Adrenal gland (tissue), 12 donors: ENCODE data around the gene LRP1. TPM values are rescaled to one million over a fixed set of nuclear protein-coding genes. Genes with fewer than 3 reads are reported as not detected.

ENCODE experiments used
- DNase-seq, 7 donors: peaks; one replicate each; pipeline ENCODE4 v3.0.0-alpha.2; 2019 to 2020
- H3K27ac ChIP-seq, 5 donors: fragments of 200-600 bp; sonication (generic) in 4 of 5; 1 replicate in 3 of 5; 2 replicates in 2 of 5; pipeline versions ENCODE4 v1.5.1 to v1.8.0; 2016 to 2020; ENCODE audit warnings: mild to moderate bottlenecking in 1 of 5
- H3K27me3 ChIP-seq: fragments of 200-600 bp; 2 replicates; pipeline ENCODE4 v1.8.0; 2021
- H3K36me3 ChIP-seq, 2 donors: fragments of 200-600 bp; replicated peaks in 1 of 2; 1 replicate in 1 of 2; 2 replicates in 1 of 2; pipeline versions ENCODE4 v1.5.1 to v1.8.0; 2018 to 2022
- H3K4me1 ChIP-seq, 2 donors: fragments of 200-600 bp; replicated peaks in 1 of 2; 1 replicate in 1 of 2; 2 replicates in 1 of 2; pipeline versions ENCODE4 v1.5.1 to v1.8.0; 2018 to 2021
- H3K4me3 ChIP-seq, 4 donors: fragments of 200-600 bp; sonication (generic) in 3 of 4; one replicate each; pipeline ENCODE4 v1.5.1; 2016 to 2018
- H3K9me3 ChIP-seq, 3 donors: fragments of 200-600 bp; sonication (generic) in 1 of 3; replicated peaks in 1 of 3; 1 replicate in 2 of 3; 2 replicates in 1 of 3; pipeline versions ENCODE4 v1.5.1 to v1.8.0; 2016 to 2021
- CTCF ChIP-seq, 6 experiments: fragments of 450-650 bp in 4 of 6; fragments of 200-600 bp in 2 of 6; sonication (generic) in 1 of 6; IDR thresholded peaks; 1 replicate in 5 of 6; 2 replicates in 1 of 6; pipeline versions ENCODE4 v1.5.1 to v1.8.0; 2016 to 2021; ENCODE audit warnings: antibody characterized with exemption in 6 of 6, mild to moderate bottlenecking in 2 of 6, moderate library complexity in 1 of 6
- POLR2A ChIP-seq, 2 donors: fragments of 450-650 bp; IDR thresholded peaks; one replicate each; pipeline ENCODE4 v1.6.1; 2017; ENCODE audit warnings: antibody characterized with exemption in 2 of 2, mild to moderate bottlenecking in 2 of 2, moderate library complexity in 1 of 2
- WGBS, 4 donors: extraction: QIAGEN DNeasy Blood & Tissue Kit in 2 of 4; methylation state at CpG; one replicate each; pipeline versions ENCODE4 v1.1.5 to v1.1.7; 2013 to 2017; 5-methylcytosine and 5-hydroxymethylcytosine counted together
- intact Hi-C, 2 donors: fragments of 100-400 bp; cut with DNase I; formaldehyde crosslinking; loops; one replicate each; pipeline versions ENCODE4 v1.14.1 to v1.15.0; 2022 to 2023
- polyA plus RNA-seq, 3 donors: library from polyadenylated mRNA; stranded (reverse); fragments of 200-250 nt in 2 of 3; fragments of 350-450 nt in 1 of 3; fragmentation: Illumina TruSeq in 1 of 3; extraction: RNeasy Lipid Tissue Mini Kit (QIAGEN cat#74804) in 1 of 3; gene quantifications; one replicate each; pipeline ENCODE4 v1.2.3, GENCODE V29; 2013 to 2014
- total RNA-seq, 9 donors: library from RNA; depleted of rRNA in 4 of 9; stranded (reverse); fragments of >200 nt in 4 of 9; fragments of 120-200 nt in 1 of 9; fragmentation: NEBNext Ultra II Directional in 1 of 9; extraction: Animal tissue kit (Norgen Biotek cat#: 25700) in 1 of 9; gene quantifications; one replicate each; pipeline versions ENCODE4 v1.1.0 to v1.2.4, GENCODE V29; 2013 to 2023
- donor health status: healthy with polysubstance abuse.
- donor health status: Bipolar disorder and iron deficiency.
- donor health status: DM: yes; HTN: yes; CAD: no.
- donor health status: DM: no; HTN: no; CAD: no.
- donor health status: DM: no; HTN: no; CAD: no.
- donor health status: DM: yes; HTN: yes; CAD: no.

LRP1 gene
- total and polyA plus RNA-seq, 12 donors = 18.4 to 307 (median 138) TPM

DNA sequence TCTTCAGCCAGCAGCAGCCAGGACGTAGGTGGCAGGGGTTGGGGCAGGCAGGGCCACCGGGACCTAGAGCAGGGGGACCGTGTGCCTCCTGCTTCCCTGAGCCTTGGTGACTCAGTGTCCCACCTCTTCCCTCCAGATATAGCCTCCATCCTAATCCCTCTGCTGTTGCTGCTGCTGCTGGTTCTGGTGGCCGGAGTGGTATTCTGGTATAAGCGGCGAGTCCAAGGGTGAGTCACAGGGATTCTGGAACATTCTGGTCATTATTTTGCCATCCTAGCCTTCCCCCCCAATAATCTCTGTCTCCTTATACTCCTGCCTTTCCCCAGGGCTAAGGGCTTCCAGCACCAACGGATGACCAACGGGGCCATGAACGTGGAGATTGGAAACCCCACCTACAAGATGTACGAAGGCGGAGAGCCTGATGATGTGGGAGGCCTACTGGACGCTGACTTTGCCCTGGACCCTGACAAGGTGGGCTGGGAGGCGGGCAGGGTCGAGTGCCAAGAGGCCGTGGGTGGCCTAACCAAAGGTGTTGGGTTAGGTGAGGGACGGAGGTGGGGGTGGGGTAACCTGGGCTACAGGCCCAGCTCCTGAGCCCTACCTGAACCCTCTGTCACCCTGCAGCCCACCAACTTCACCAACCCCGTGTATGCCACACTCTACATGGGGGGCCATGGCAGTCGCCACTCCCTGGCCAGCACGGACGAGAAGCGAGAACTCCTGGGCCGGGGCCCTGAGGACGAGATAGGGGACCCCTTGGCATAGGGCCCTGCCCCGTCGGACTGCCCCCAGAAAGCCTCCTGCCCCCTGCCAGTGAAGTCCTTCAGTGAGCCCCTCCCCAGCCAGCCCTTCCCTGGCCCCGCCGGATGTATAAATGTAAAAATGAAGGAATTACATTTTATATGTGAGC is 83.8 kb downstream of the LRP1 start:
- no peak for DNase-seq
- WGBS, 4 donors = 85 to 92% (median 87%) methylated on average over 18 to 27 of the region's 27 CpGs
- Histone ChIP-seq H3K27ac (no peak overlapping the region), H3K4me1 (peaks cover 3 to 15% of the 10 kb centered on the region in 2 donors), H3K27me3 (peaks cover 19% of the 10 kb centered on the region), H3K9me3 (no peaks in the 10 kb centered on the region), H3K4me3 (no peak overlapping the region), H3K36me3 (peaks cover 0 to 52% of the 10 kb centered on the region in 2 donors)
- no peak for TF ChIP-seq POLR2A (IDR thresholded peaks at IDR 0.05)
- no peak for TF ChIP-seq CTCF (IDR thresholded peaks at IDR 0.05)
- intact Hi-C loops = loop anchor here (2.0 to 5.0 kb wide), 2 partner anchors 31 to 240 kb away; no protein-coding TSS in a partner anchor

DNA sequence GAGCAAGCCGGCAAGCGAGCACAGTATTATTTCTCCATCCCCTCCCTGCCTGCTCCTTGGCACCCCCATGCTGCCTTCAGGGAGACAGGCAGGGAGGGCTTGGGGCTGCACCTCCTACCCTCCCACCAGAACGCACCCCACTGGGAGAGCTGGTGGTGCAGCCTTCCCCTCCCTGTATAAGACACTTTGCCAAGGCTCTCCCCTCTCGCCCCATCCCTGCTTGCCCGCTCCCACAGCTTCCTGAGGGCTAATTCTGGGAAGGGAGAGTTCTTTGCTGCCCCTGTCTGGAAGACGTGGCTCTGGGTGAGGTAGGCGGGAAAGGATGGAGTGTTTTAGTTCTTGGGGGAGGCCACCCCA is 84.4 kb downstream of the LRP1 start:
- TF ChIP-seq CTCF (IDR thresholded peaks at IDR 0.05) = no peak
- TF ChIP-seq POLR2A (IDR thresholded peaks at IDR 0.05) = no peak
- H3K4me1 ChIP-seq = peaks cover 6 to 21% of the 10 kb centered on the region in 2 donors
- DNase-seq = no peak
- 69 to 82% (median 77%) methylated on average over 6 to 7 of the region's 7 CpGs for WGBS, 4 donors
- H3K27me3 ChIP-seq = peaks cover 19% of the 10 kb centered on the region
- no peak overlapping the region for H3K27ac ChIP-seq
- no peak overlapping the region for H3K4me3 ChIP-seq
- intact Hi-C loops = loop anchor here (2.0 to 5.0 kb wide), 2 partner anchors 30 to 240 kb away; no protein-coding TSS in a partner anchor
- H3K9me3 ChIP-seq = no peaks in the 10 kb centered on the region
- H3K36me3 ChIP-seq = peaks cover 0 to 47% of the 10 kb centered on the region in 2 donors

DNA sequence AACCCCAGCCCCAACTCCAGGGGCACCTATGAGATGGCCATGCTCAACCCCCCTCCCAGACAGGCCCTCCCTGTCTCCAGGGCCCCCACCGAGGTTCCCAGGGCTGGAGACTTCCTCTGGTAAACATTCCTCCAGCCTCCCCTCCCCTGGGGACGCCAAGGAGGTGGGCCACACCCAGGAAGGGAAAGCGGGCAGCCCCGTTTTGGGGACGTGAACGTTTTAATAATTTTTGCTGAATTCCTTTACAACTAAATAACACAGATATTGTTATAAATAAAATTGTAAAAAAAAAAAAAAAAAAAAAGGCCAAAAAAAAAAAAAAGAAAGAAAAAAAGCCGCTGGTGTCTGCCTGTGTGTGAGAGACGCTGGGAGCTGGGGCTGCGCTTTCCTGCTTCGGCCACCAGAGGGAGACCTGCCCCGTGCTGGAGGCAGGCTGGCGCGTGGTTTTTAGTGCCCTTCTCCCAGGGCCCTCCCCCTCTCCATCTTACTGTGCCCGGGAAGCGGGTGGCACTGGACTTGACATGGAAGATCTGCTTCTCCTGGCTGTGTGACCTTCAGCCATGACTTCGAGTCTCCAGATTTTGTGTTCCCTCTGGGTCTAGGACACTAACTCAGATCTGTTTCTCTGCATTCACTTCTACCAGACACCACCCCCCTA is 84.9 kb downstream of the LRP1 start:
- Histone ChIP-seq H3K4me1 (peaks cover 6 to 21% of the 10 kb centered on the region in 2 donors), H3K27me3 (peaks cover 24% of the 10 kb centered on the region), H3K27ac (no peak overlapping the region), H3K36me3 (peaks cover 0 to 42% of the 10 kb centered on the region in 2 donors), H3K4me3 (no peak overlapping the region), H3K9me3 (no peaks in the 10 kb centered on the region)
- peak; percentile 85 to 96 (median 89) for DNase-seq
- WGBS, 4 donors = 8 to 11% (median 9%) methylated on average over 15 to 16 of the region's 16 CpGs
- TF ChIP-seq POLR2A (IDR thresholded peaks at IDR 0.05) = no peak
- peak; percentile 91 to 97 (median 93) for TF ChIP-seq CTCF (IDR thresholded peaks at IDR 0.05)
- intact Hi-C loops = loop anchor here (2.0 to 5.0 kb wide), 2 partner anchors 30 to 239 kb away; no protein-coding TSS in a partner anchor

DNA sequence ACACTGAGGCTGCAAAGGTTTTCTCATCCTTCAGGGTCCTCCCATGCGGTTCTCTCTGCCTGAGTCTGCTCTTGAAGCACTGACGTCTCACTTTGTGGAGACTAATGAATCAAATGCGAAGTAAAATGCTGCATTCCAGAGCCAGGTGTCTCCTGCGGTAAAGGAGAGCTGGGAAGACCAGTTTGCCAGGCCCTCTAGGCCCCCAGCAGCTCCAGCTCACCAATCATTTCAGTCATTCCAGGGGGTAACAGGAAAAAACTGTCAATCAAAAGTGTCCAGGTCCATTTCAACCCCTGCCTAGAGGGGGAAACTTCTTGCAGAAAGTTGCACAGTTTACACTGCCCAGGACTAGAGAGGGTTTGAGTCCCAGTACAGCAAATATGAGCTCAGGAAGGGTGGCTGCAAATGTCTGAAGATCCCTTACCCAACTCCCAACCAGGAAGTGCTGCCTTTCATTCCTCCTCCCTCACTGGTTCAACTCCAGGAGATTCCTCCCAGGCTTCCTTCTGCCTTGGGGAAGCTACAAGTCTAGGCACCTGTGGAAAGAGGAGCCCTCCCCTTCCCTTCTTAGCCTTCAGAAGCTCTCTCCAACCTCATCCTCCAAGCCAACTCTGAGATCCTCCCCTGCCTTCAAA is 85.6 kb downstream of the LRP1 start:
- peaks cover 24% of the 10 kb centered on the region for H3K27me3 ChIP-seq
- WGBS, 4 donors = 49 to 72% (median 57%) methylated on average over 4 of the region's 4 CpGs
- intact Hi-C loops = loop anchor here (2.0 to 5.0 kb wide), 2 partner anchors 29 to 238 kb away; no protein-coding TSS in a partner anchor
- TF ChIP-seq CTCF (IDR thresholded peaks at IDR 0.05) = no peak
- H3K27ac ChIP-seq = no peak overlapping the region
- no peak overlapping the region for H3K4me3 ChIP-seq
- H3K9me3 ChIP-seq = no peaks in the 10 kb centered on the region
- H3K4me1 ChIP-seq = peaks cover 6 to 21% of the 10 kb centered on the region in 2 donors
- no peak for DNase-seq
- H3K36me3 ChIP-seq = peaks cover 0 to 35% of the 10 kb centered on the region in 2 donors
